GM18861 (cell line): ENCODE results near the gene GTF2F1.
A peak's percentile ranks its signal among the peaks of the same experiment; 100 is the strongest.
"Not testable (repeated sequence)": the region's sequence is repeated elsewhere in the genome, so short reads cannot be mapped to it uniquely, and the experiment has no call there.

ENCODE experiments used
- ATAC-seq: cut with Tn5 transposase; IDR thresholded peaks from one replicate; pipeline ENCODE4 v1.9.1; 2021; ENCODE audit not compliant: unreplicated experiment

Gene GTF2F1

DNA sequence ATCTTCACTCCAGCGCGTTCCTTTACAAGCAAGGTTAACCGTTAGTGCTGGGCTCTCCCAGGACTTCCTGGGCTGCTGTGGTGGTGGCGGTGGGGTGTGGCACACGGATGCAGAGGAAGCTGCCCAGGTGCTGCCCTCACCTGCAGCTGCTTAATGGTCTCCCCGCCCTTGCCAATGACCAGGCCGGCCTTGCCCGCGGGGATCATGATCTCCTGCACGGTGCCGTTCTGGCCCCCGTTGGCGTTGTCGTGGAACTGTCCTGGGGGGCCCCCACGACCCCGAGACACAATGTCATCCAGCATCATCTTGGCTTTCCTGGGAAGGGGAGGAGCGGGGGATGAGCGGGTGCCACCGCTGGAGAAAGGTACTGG lies 25.6 kb upstream of the GTF2F1 start:
- no peak for ATAC-seq

DNA sequence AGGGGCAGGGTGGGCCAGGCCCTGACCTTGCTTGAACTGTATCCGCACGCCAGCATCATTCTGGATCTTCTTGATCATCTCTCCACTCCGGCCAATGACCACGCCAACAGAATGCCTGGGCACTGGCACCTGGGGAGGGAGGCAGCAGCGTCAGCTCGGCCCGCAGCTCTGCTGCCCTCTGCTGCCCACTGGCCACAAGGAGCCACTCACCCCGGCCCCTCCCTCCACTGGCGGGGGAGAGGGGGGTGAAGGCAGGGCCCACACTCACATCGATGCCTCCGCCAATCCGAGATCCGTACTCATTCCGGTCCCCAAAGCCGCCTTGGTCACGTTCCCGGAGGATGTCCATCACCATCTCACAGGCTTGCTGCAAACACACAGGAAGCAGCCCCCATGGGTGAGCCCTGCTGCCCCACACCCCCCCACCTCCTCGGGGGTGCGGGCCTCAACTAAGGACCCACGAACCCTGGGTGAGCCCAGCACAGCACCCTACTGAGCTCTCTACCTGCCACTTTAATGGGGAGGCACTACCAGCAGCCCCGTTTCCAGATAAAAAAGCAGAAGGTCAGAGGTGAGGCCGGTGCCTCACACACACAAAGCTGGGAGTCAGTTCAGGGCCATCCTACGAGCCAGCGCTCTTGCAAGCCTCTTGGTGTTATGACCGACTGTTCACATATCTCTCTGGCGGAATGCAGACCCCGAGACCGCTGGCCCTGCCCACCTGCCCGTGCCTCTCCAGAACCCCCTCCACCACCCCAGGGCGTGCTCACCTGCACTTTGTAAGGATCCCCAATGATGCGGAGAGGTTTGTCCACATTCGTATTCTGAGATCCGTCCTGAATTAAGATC lies 25.0 kb upstream of the GTF2F1 start:
- ATAC-seq: no peak

GRCh38 chr19:6416658-6417405 lies 23.9 kb upstream of the GTF2F1 start:
- no peak for ATAC-seq

DNA sequence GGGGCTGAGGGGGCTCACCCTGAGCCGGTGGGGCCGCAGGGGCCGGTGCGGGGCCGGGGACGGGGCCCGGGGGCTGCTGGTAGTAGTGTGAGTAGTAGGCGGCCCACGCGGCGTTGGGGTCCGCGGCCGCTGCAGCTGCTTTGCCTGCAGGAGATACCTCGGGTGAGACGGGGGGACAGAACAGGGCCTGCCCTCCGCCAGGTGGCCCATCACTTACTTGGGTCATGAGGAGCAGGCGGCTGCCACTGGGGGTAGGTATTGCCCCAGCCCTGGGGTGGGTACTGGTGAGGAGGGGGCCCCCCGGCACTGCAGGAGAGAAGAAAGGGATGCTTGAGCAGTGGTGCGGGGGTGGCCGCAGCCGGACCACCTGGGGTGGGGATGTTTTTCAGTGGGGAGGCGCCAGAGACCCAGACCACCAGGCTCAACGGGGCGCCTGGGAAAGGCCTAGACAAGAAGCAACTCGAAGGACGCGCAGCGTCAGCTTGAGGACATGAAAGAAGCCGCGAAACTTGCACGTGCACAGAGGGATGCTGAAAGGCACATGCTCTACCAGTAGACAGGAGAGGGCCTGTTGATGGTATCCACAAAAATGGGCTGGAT lies 22.7 kb upstream of the GTF2F1 start:
- ATAC-seq: no peak

DNA sequence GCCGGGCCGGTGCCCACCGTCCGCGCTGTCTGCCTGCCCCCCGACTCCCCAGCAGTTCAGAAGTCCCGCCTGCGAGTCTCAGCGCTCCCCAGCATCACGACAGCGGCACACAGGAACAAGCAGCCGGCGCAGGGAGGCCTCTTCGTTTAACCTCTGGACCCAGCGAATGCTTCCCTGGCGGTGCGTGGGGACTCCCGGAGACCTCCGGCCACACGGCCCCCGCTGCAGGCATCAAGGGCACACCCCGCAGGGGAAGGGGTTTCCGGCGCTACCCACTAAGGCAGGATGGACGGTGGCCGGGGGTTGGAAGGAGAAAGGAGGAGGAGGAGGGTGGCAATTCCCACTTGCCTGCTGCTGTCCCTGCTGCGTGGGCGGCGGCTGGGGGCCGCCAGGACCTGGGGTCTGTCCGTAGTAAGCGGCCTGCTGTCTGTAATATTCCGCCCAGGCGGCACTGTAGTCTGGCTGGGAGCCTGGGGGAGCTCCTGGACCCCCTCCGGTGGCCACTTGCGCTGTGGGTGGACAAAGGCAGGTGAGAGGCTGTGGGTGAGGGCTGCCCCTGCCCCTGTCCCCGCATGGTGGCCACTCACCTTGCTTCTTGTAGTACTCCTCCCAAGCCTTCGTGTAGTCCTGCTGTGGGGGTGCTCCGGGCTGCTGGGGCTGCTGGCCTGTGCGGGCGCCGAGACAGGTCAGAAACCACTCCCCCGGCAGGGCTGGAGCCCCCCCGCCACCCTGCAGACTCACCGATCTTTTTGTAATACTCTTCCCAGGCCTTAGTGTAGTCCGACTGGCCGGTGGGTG lies 22.0 kb upstream of the GTF2F1 start:
- no peak for ATAC-seq

- ATAC-seq: no peak
Measured at GRCh38 chr19:6413721-6414643, 21.0 kb upstream of the GTF2F1 start.

DNA sequence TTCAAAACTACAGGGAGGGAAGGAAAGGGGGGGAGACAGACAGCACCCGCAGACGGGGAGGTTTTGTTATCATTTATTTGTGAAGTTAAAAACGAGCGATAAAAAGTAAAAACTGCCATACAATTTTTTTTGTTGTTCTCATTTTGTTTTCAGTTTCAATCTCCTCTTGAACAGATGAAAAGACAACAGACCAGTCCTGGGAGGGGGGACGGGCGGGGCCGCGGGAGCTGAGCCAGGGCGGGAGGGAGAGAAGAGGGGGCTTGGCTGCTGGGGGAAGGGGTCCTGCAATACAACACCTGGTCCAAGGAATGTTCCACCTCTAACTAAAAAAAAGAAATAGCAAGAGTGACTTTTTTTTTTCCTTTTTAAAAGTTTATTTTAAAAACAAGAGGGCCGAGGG lies 20.3 kb upstream of the GTF2F1 start:
- no peak for ATAC-seq

DNA sequence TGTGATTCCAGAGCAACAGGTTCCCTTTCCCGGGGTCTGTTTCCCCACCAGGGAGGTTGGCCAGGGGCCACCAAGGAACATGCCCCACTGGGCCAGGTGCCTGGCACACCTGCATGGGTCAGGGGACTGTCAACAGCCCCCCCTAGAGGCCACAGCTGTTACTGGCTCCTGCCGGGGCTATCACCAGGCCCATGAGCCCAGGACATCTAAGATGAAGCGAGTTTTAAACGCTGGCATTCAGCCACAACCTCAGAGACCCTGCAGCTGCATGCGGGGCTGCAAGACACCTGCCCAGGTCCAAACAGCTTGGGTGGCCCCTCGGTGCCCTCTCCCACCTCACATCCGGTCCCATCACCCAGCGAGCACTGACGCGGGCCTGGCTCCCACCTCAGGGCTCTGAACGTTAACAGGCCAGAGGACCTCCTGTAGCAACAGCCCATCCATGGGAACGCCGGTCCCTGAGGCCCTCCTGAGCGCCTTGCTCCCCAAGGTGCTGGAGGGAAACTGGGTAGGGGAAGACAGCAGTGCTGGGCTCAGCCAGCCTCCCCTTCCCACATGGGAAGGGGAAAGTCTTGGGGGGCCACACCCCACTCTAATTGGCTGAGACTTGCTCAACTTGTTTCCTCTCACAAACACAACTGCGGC lies 19.6 kb upstream of the GTF2F1 start:
- ATAC-seq: no peak

- ATAC-seq: no peak
Measured at GRCh38 chr19:6412061-6412446, 19.1 kb upstream of the GTF2F1 start.

GRCh38 chr19:6409346-6409745 lies 16.4 kb upstream of the GTF2F1 start:
- ATAC-seq: no peak

GRCh38 chr19:6406401-6406800 lies 13.4 kb upstream of the GTF2F1 start:
- ATAC-seq: no peak

GRCh38 chr19:6402837-6403608 lies 10.1 kb upstream of the GTF2F1 start:
- no peak for ATAC-seq

- no peak for ATAC-seq
Measured at GRCh38 chr19:6402058-6402457, 9.1 kb upstream of the GTF2F1 start.

DNA sequence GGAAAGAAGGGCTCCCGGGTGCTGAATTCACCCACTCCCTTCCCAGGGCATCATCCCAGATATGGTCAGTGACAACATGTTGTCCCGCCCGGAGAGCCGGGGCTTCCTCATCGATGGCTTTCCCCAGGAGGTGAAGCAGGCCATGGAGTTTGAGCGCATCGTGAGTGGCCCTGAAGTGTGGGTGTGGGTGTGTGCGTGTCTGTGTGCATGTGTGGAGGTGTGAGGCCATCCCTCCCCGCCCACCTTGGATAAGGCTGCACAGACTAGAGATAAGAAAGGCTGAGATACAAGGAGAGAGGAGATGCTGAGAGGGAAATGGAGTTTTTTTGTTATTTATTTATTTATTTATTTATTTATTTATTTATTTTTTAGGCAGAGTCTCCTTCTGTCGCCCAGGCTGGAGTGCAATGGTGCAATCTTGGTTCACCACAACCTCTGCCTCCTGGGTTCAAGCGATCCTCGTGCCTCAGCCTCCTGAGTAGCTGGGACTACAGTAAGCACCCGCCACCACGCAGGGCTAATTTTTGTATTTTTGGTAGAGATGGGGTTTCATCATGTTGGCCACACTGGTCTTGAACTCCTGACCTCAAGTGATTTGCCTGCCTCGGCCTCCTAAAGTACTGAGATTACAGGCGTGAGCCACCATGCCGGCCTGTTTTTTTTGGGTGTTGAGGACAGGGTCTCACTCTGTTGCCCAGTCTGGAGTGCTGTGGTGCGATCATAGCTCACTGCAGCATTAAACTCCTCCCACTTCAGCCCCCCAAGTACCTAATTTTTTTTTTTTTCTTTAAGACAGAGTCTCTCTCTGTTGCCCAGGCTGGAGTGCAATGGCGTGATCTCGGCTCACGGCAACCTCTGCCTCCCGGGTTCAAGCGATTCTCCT lies 7.3 kb upstream of the GTF2F1 start:
- not testable (repeated sequence) for ATAC-seq

- ATAC-seq: no peak
Measured at GRCh38 chr19:6396305-6396704, 3.3 kb upstream of the GTF2F1 start.

DNA sequence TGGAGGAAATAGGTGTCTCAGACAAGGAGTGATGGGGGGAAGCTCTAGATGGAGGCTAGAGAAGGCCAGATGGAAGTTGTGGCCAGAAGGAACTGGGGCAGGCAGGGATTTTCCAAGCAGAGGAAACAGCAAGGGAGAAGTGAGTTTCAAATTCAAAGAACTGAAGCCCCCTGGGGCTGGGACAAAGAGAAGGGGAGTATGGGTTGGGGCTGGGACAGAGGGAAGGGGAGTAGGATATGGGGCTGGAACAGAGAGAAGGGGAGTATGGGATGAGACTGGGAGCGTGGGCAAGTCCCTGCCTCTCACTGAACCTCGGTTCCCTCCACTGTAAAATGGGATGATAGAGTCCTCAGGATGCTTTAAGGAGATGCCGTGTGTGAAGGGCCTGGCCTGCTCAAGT lies 1.9 kb upstream of the GTF2F1 start:
- no peak for ATAC-seq

- ATAC-seq: peak; percentile 8
Measured at GRCh38 chr19:6393983-6394412, 1.0 kb upstream of the GTF2F1 start.
